Erythroblast (primary cell): ENCODE measurements around the gene SLC25A43.

ENCODE experiments used
- GATA1 ChIP-seq: IDR thresholded peaks from 2 replicates; pipeline ENCODE4 v1.6.1; 2011; ENCODE audit warnings: low read depth, mild to moderate bottlenecking, control low read depth, low read length, moderate library complexity
- POLR2A ChIP-seq: IDR thresholded peaks from 2 replicates; pipeline ENCODE4 v1.6.1; 2011; ENCODE audit warnings: mild to moderate bottlenecking, low read length

GRCh38 chrX:119492463-119492862, 93.3 kb downstream of the SLC25A43 start:
- no peak for TF ChIP-seq POLR2A
- no peak for TF ChIP-seq GATA1
